SHP77 treated with DMSO at 0.1 percent for 48 hours (cell line): ENCODE measurements around the gene PSMB3.
A peak's percentile ranks its signal among the peaks of the same experiment; 100 is the strongest.
"Not testable (repeated sequence)": the region's sequence is repeated elsewhere in the genome, so short reads cannot be mapped to it uniquely, and the experiment has no call there.

ENCODE experiments used
- DNase-seq: peaks from one replicate; lab custom pipeline; 2025; lab: John Stamatoyannopoulos, UW

PSMB3 gene

DNA sequence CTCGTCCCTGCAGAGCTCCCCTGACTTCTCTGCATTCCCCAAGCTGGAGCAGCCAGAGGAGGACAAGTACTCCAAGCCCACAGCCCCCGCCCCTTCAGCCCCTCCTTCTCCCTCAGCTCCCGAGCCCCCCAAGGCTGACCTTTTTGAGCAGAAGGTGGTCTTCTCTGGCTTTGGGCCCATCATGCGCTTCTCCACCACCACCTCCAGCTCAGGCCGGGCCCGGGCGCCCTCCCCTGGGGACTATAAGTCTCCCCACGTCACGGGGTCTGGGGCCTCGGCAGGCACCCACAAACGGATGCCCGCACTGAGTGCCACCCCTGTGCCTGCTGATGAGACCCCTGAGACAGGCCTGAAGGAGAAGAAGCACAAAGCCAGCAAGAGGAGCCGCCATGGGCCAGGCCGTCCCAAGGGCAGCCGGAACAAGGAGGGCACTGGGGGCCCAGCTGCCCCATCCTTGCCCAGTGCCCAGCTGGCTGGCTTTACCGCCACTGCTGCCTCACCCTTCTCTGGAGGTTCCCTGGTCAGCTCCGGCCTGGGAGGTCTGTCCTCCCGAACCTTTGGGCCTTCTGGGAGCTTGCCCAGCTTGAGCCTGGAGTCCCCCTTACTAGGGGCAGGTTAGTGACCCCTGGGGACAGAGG, 36.1 kb upstream of the PSMB3 start:
- DNase-seq, result no peak

DNA sequence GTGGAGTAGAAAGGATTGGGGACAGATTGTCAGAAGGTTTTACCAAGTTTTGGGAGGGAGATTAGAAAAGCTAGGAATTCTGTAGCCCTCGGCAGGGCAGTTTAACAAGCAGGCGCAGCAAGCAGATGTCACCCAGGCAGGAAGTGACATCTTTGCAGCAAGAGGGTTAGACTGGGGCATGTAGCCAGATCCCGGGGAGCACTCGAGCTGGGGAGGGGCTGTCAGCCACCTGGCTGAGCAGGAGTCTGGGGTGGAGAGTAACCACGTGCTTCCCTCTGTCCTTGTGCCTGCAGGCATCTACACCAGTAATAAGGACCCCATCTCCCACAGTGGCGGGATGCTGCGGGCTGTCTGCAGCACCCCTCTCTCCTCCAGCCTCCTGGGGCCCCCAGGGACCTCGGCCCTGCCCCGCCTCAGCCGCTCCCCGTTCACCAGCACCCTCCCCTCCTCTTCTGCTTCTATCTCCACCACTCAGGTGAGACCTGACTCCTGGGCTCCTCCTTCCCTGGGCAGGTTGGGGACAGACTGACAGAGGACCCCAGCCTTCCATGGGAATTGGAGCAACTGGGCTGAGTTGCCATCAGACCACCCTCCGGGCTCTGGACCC, 35.3 kb upstream of the PSMB3 start:
- DNase-seq, result no peak

DNA sequence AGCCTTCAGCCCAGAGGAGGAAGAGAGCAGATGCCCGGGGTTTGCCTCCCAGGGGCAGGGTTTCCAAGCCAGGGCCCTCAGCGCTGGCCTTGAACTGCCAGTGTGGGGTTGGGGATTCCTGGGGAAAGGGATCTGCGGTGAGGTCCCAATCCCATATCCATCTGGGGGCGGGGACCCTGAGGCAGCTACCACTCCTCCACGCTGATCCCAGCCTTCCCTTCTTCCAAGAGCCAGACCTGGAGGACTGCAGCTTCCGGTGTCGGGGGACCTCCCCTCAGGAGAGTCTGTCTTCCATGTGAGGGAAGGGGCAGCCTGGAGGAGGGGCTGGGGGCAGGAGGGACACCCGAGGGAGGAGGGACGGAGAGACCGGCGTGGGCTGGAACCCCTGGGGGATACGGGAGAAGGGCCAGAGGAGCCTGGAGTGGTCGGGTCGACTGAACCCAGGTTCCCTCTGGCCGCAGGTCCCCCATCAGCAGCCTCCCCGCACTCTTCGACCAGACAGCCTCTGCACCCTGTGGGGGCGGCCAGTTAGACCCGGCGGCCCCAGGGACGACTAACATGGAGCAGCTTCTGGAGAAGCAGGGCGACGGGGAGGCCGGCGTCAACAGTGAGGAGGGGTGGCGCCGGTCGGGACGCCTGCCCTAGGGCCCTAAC, 33.1 kb upstream of the PSMB3 start:
- DNase-seq, result no peak

DNA sequence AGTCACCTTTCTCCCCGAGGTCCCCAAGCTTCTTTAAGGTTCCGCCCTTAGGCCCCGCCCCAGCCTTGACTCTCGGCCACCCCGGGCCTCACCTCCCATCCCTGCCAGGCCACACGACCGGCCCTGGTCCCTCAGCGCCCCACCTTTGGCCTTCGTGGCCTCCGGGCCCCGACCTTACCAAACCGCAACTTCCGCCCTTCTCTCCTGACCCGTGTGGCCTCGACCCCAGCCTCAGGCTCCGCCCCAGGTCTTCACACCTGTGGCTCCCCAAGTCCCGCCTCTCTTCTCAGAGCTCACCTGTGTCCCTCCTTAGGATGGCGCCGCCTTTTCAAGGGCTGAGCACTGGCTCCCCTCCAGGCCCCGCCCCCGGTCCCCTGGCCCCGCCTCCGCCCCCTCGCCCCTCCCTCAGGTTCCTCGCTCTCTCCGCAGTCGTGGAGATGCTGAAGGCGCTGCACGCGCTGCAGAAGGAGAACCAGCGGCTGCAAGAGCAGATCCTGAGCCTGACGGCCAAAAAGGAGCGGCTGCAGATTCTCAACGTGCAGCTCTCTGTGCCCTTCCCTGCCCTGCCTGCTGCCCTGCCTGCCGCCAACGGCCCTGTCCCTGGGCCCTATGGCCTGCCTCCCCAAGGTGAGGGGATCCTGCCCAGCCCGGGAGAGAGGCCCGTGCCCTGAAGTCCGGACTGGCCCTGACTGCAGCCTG, 32.4 kb upstream of the PSMB3 start:
- DNase-seq, result no peak

DNA sequence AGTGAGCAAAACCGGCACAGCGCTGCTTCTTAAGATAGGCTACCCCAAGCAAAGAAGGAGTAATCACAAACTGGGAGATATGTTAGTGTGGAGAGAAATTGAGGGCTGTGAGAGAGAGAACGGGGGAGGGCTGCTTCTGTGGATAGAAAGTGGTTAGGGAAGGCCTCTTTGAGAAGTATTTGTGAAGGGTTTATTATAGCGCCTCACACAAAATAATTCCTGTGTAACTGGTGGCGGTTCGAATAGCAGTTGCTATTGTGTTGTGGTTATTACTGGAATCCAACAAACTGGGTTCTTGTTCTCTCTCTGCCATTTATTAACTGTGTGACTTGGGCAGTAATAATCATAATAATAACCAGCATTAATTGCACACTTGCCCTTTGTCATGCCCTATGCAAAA, 31.6 kb upstream of the PSMB3 start:
- DNase-seq, result no peak

DNA sequence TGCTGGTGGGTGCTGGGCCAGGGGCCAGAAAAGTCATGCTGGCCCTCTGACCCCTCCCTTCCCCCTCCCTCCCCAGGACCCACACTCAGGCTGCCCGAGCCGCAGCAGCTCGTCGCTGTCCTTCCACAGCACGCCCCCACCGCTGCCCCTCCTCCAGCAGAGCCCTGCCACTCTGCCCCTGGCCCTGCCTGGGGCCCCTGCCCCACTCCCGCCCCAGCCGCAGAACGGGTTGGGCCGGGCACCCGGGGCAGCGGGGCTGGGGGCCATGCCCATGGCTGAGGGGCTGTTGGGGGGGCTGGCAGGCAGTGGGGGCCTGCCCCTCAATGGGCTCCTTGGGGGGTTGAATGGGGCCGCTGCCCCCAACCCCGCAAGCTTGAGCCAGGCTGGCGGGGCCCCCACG, 30.7 kb upstream of the PSMB3 start:
- DNase-seq, result no peak

DNA sequence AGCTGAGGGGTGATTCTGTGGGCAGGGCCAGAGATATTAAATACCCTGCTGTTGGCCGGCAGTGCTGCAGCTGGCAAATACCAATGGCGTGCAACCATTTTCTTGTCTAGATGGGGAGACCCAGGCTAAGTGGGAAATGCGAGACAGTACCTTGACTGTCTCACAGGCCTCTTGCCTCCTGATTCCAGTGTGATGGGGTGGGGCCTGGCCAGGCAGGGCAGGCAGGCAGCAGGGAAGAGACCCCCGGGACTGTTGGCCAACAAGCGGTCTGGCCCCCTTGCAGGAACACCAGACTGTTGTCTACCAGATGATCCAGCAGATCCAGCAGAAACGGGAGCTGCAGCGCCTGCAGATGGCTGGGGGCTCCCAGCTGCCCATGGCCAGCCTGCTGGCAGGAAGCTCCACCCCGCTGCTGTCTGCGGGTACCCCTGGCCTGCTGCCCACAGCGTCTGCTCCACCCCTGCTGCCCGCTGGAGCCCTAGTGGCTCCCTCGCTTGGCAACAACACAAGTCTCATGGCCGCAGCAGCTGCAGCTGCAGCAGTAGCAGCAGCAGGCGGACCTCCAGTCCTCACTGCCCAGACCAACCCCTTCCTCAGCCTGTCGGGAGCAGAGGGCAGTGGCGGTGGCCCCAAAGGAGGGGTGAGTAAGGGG, 28.1 kb upstream of the PSMB3 start:
- peak; percentile 89 for DNase-seq

DNA sequence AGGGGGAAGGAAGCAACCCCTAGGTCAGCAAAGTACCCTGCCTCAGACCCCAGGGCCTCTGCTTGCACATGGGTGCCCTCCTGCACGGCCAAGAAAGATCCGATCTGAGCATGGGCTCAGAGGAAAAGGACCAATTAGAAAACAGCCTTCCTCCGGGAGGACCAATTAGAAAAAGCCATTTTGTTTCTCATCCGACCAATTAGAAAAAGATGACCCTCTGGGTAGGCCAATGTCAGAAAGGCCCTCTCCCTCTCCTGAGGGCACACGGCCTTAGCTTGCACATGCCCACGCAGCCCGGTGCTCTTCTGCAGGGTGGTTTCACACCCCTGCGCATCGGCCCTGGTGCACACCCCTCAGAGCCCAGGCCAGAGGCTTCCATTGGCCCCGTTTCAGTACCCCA, 27.5 kb upstream of the PSMB3 start:
- peak; percentile 72 for DNase-seq

DNA sequence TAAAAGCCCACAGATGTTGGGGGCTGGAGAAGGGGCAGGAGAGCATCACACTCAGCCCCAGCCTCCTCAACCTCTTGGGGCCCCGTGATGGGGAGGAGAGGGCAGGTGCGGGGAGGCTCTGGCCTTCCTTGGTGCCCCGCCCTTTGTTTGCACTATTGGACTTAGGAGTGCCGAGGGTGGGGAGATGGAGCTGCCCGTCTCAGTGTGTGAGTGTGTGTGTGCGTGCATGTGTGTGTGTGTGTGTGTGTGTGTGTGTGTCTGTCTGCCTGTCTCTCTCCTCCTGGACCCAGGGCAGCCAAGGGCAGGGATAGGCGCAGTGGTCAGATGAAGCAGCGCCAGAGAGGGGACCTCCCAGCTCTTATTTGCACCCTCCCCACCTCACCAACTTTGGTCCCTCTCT, 26.4 kb upstream of the PSMB3 start:
- DNase-seq, result not testable (repeated sequence)

DNA sequence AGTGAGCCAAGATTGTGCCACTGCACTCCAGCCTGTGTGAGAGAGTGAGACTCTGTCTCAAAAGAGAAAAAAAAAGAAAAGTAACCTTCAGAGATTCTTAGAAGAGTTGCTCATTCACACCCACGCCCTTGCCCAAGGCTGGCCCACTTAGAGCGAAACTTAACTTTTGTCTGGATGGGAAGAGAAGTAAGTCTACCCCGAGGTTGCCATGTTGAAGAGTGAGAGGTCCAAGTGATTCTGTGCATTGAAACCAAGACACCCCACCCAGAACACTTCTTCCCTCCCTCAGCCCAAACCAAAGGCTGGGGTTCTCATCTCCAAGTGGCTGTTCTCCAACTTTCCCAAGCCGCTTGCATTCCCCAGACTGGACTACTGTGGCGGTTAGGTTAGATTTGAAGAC, 24.8 kb upstream of the PSMB3 start:
- no peak for DNase-seq

DNA sequence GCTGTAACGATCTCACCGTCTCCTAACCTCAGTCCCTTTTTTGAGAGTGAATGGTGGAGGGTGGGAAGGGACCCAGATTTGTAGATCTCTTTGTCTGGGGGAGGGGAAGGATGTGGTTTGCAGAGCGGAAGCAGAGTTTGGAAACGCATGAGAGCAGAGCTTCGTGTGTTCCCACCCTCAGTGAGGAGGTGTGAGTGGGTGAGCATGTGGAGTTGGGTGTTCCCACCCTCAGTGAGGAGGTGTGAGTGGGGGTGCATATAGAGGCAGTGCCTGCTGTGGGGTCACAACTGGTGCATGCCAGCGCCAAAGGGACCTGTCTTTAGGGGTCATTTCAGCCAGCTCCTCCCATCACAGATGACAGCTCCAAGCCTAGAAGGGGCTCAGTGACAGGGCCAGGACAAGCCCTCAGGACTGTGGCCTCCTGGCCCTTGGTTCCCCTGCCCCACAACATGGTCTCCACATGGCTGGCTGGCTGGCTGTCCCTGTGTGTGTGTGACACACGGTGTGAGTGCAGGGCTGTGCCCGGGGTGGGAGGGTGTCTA, 24.2 kb upstream of the PSMB3 start:
- no peak for DNase-seq

DNA sequence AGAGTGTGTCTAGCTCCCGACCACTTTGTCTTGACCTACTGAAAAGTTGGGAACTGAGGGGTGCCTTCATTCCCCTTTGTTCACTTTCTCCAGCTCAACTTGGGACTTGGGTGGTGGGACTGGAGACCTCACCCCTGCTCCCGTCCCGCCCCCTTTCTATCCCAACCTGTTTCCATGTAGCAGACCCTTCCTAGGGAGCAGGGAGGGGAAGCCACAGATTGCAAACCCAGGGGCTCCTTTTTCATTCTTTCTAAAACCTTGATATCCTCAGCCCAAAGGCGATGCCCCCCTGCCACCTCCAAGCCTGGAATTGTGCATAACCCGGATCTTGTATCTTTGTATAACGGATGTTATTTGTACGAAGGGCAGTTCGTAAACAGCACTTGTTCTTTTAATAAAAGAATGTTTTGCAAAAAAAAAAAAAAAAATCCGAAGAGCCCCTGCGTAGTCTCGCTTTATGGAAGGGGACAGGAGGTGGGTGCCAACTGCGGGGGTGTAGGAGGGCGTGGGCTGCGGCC, 23.1 kb upstream of the PSMB3 start:
- DNase-seq, result no peak

DNA sequence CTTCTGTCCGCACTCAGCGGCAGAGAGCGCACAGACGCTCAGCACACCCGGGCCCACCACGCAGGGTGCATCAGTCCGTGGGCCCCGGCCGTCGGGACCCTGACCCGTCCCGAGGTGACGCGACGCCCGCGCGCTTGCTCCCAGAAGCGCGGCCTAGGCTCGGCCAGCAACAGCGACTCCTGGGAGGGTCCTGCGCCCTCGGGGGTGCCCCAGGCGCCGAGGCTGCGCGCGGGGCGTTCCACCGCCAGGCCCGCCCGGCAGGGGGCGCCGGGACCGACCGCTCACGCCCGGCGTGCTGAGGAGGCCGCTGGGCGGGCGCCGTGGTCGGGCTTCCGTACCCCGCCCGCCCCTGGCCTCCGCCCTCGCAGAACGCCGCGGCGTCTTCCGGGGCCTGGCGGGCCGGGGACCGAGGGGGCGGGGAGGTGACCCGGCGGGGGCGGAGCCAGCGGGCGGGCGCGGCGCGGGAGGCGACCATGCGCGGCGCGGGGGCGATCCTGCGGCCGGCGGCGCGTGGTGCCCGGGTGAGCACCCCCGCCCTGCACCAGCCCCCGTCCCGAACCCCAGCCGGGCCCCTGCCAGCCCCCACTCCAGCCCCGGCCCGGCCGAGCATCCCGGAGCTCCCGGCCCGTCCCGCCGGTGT, 22.5 kb upstream of the PSMB3 start, which contains the start of gene CISD3:
CISD3 (plus strand) TSS at position 456 of the 640 bp plus-strand sequence; CDS start at position 474, 18 bp downstream.
- DNase-seq, result peak; percentile 19

DNA sequence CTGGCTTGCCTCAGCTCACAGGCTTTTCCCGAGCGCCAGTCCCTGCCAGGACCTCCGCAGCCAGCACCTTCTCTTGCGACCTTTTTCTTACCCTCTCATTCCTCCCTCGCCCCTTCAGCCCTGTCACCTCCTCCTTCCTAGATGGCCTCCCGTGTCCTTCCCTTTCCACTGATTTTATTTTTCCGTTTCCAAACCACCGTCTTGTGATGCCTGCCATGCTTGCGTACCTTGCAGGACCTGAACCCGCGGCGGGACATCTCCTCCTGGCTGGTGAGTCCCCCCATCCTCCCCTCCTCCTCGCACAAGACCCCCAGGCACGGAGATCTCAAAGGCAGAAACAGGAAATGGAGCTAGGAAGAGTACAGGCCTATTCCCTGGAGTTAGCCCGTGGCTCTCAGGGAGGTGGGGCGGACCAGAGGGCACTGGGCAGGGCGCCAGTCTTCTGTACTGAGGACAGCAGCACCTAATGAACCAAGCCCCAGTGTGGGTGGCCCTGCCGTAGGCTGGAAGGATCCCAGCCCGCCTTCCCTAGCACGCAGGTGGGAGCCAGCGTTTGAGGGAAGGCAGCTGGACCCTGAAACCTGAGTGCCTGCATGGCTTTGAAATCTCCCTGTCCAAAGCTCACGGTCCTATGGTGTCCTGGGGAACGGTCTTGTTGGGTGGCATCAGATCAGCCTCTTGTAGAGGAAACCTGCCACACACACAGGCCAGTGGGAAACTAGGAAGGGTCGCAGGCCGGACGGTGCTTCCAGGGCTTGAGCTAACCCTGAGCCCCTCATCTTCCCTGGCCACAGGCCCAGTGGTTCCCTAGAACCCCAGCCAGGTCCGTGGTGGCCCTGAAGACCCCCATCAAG, 21.8 kb upstream of the PSMB3 start:
- peak; percentile 49 for DNase-seq

DNA sequence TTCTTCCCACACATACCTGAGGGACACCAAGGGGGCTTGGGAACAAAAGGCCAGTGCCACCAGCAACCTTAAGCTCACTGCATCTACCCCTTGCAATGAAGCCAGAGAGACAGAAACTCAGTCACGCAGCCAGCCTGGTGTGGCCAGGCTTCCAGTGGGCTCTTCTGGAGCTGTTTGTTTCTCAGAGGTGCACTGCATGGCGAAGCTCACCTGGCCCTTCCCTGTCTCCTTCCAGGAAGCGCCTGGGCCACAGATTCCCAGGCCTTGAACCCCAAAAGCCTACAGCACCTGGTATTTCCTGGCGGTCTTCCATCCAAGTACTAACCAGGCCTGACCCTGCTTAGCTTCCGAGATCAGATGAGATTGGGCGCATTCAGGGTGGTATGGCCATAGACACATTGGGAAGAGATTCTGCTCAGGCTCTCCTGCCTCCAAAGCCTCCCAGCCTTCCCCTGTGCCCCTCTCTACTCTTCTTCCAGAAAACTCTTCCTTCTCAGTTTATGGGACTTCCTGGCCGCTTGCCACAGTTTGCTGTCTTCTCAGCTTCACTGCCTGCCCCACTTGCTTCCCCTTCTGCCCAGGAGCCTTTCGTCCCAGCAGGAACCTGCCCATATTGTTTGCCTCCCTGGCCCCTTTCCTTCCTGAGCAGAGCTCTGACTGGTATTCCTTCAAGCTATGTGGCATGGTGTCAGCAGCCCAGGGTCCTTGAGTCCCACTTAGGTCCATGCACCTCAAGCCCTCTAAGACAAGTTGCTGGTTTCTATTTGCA, 20.8 kb upstream of the PSMB3 start:
- no peak for DNase-seq

DNA sequence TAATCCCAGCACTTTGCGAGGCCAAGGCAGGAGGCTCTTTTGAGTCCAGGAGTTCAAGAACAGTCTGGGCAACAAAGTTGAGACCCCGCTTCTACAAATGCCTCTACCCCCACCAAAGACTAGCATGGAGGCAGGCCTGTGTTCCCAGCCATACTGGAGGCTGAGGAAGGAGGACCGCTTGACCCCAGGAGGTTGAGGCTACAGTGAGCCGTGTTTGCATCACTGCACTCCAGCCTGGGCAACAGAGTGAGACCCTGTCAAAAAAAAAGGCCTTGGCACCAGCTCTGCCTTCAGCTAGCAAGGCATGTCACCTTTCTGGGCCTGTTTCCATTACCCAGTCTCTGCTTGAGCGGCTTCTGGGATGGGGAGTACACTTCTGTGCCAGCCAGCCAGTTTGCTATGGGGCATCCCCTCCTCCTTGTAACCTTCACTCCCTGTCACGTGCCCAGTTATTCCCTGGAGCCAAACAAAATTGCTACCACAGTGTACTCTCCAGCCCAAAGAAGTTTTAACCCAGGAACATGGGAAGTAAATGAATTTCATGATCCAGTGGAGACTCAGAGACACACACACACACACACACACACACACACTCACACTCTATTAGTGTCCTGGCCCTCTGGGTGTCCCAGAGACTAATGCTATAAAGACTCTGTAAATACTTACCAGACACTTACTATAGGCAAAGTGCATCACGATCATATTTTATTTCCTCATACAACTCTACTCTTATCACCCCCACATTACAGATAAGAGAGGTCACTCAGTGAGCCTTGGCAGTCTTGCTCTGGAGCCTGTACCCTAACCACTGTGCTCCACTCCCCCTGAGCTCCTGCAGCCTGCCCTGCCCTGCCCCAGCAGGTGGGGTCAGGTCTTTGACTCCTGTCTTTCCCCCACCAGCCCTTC, 19.9 kb upstream of the PSMB3 start:
- DNase-seq, result no peak

DNA sequence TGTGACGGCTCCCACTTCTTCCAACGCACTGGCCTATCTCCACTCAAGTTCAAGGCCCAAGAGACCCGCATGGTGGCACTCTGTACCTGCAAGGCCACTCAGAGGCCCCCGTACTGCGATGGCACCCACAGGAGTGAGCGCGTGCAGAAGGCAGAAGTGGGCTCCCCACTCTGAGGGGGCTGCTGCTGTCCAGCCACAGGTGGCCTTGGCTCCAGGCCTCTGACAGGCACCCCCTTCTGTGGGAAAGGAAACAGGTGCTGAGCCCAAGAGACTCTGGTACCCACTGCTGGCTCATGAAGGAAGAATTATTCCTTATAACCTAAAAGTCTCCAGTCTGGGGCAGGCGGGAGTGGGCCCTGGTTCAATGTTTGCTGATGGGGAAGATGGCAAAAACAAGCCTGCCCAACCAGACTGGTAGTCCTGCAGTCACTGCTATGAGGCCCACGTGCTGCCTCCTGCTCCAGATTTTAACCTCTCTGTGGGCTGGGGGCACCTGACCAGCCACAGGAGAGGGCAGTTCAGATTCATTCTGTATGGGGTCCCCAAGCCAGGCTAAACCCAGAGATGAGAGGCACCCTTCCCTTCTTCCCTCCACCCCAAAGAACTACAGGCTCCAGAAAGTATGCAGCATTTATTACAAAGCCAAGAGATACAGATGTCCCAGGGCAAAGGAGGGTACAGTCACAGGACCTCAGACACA, 19.1 kb upstream of the PSMB3 start:
- DNase-seq, result no peak
